NCI-H2171 treated with DMSO at 0.1 percent for 48 hours (cell line): ENCODE measurements around the gene CEBPA.
A peak's percentile ranks its signal among the peaks of the same experiment; 100 is the strongest.
"Not testable (repeated sequence)": the region's sequence is repeated elsewhere in the genome, so short reads cannot be mapped to it uniquely, and the experiment has no call there.

ENCODE experiments used
- DNase-seq: peaks from one replicate; lab custom pipeline; 2025; lab: John Stamatoyannopoulos, UW

Gene CEBPA

DNA sequence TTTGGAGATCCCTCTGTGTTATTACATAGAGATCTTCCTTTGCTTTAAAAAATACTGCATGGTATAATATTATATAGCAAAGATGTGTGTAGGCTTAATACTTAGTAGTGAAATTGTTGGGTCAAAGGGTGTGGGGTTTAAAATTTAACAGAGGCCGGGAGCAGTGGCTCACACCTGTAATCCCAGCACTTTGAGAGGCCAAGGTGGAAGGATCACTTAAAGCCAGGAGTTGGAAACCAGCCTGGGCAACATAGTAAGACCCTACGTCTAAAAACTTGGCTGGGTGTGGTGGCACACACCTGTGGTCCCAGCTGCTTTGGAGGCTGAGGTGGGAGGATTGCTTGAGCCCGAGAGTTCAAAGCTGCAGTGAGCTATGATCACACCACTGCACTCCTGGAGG lies 22.3 kb upstream of the CEBPA start:
- DNase-seq = no peak

DNA sequence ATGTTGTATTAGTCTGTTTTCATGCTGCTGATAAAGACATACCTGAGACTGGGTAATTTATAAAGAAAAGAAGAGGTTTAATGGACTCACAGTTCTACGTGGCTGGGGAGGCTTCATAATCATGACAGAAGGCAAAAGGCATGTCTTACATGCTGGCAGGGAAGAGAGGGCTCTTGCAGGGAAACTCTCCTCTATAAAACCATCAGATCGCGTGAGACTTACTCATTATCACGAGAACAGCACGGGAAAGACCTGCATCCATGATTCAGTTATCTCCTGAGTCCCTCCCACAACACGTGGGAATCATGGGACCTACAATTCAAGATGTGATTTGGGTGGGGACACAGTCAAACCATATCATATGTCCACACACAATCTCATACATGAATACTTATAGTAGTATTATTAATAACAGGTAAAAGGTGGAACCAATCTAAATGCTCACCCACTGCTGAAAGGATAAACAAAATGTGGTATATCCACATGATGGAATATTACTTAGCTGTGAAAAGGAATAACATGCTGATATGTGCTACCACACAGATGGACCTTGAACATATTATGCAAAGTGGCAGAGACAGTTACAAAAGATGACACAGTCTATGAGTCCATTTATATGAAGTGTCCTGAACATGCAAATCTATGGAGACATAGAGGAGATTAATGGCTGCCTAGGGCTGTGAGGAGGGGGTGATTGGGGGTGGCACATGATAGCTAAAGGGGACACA lies 20.9 kb upstream of the CEBPA start:
- DNase-seq = no peak

DNA sequence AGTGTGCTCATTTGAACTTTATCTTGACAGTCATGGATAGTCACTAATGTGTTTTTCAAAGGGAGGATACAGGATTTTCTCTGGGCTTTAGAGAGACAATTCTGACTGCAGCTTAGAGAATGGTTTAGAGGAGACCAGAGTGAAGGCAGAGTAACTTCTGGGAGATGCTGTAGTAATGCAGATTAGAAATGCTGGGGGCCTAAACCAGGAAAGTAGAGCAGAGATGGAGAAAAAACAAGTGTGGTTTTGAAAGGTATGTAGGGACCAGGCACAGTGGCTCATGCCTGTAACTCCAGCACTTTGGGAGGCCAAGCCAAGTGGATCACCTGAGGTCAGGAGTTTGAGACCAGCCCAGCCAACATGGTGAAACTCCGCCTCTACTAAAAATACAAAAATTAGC lies 18.3 kb upstream of the CEBPA start:
- DNase-seq = no peak

DNA sequence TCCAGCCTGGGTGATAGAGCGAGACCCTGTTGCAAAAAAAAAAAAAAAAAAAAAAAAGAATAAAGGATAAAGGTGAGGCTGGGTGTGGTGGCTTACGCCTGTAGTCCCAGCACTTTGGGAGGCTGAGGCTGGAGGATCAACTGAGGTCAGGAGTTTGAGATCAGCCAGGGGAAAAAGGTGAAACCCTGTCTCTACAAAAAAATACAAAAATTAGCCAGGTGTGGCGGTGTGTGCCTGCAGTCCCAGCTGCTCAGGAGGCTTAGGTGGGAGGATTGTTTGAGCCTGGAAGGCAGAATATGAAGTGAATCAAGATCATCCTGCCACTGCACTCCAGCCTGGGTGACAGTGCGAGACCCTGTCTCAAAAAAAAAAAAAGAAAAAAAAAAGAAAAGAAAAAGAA lies 15.7 kb upstream of the CEBPA start:
- not testable (repeated sequence) for DNase-seq

DNA sequence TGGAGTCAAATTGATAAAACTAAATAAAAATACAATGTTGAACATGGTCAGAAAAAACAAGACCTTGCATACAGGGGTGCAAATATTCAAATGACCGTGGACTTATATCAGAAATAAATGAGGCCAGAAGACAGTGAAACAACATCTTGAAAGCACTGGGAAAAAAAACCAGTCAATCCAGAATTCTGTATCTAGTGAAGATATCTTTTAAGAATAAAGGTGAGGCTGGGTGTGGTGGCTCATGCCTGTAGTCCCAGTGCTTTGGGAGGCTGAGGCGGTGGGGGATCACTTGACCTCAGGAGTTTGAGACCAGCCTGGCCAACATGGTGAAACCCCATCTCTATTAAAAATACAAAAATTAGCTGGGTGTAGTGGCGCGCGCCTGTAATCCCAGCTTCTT lies 15.2 kb upstream of the CEBPA start:
- no peak for DNase-seq

DNA sequence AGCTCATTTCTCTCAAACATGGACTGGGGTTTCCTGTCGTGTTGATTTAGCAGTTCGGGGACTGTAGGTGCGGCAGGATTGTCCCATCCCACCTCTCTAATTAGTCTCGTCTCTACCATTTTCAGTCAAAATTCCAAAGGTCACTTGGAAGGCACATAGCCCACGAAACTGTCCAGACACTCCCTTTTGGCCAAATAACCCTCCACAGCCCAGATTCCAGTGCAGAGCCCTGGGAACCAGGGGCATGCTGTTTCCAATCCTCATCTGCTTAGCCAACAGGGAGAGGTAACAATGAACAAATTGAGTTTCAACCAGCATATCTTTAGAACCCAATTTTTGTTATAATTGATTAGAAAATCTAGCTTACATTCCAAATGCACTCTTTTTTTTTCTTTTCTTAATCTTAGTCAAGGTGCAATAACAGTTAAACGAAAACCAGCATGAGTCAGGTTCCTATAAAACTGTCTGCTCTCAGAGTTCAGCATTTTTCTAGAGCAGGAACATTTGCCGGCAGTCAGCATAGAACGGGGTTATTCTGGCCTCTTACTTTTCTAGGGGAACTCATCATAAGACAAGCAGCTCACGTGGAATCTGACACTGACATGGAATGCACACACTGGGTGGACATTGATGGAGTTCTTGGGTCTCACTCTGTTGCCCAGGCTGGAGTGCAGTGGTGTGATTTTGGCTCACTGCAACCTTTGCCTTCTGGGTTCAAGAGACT lies 14.4 kb upstream of the CEBPA start:
- DNase-seq = no peak

DNA sequence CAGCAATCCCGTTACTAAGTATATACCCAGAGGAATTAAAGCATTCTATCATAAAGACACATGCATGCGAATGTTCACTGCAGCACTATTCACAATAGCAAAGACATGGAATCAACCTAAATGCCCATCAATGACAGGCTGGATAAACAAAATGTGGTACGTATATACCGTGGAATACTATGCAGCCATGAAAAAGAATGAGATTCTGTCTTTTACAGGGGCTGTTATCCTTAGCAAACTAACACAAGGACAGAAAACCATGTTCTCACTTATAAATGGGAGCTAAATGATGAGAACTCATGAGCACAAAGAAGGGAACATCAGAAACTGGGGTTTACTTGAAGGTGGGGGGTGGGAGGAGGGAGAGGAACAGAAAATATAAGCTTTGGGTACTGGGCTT lies 10.5 kb upstream of the CEBPA start:
- DNase-seq = not testable (repeated sequence)

DNA sequence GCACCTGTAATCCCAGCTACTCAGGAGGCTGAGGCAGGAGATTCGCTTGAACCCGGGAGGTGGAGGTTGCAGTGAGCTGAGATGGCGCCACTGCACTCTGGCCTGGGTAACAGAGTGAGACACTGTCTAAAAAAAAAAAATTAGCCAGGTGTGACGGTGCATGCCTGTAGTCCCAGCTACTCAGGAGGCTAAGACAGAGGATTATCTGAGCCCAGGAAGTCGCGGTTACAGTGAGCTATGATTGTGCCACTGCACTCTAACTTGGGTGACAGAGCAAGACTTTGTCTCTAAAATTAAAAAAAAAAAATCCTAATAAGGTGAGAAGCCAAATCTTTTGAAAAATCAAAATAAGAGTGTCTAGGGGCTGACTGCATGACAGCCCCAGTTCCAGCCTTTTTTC lies 9.7 kb upstream of the CEBPA start:
- DNase-seq = no peak

DNA sequence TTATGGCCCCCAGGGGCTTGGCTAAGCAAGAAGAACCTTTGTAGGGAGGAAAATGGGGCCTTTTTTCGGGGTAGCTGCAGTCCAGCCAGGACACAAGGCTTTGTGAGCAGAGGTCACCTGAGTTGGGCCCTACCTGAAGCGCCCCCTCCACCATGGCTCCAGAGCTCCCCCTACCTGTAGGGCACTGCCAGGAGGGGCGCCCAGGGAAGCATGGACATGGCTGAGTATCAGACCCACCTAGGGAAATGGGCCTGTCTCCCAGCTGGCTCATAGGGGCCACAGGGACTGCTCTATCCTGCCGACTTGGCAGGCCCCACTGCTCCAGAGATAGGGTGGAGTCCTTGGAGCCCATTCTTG lies 9.0 kb upstream of the CEBPA start:
- DNase-seq = no peak

DNA sequence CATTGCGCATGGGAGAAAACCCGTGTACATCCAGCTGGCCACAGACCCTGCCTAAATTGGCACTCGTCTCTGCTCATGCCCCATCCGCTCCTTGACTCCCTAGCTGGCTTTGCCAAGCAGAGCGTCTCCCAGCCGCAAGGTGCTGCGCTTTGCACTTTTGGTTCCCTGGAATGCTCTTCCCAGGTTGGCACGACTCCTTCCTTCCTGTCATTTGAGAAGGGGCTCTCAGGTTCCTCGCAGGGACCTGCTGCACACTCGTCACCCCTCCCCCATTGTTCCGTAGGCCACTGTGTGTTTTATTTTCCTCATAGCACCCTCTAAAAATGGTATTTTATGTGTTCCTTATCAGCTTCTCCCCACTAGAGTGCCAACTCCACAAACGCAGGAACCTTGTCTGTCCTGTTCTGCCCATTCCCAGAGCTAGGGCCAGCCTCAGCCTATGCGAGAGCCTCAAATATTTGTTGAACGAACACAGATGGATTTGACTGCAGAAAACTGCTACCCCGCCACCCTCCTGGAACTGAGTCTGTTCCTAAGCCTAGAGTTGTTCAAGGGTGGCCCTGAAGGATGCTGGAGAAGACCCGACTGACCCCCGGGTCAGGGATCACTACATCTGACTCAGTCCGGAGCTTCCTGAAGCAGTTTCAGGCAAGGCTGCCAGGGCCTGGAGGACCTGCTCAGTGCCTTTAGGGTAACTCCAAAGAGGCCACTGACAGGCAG lies 8.4 kb upstream of the CEBPA start:
- DNase-seq = peak; percentile 80

DNA sequence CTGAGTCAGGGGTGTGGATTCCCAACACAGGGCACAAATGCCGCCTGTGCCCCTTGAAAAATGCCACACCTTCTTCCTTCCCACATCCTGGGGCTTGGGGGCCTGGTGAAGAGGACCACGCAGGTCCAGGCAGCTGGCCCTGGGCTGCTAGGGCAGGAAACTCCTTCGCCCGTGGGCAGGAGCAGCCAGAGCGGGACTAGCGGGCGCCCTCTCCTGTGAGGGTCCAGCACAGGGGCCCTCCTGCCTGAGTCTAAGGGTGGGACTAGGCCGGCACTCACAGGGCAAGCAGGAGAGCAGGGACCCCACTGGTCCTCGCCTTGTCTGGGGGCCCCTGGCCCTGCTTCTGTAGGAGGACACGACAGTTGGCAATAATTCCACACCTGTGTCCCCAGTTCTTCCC lies 7.5 kb upstream of the CEBPA start:
- no peak for DNase-seq

DNA sequence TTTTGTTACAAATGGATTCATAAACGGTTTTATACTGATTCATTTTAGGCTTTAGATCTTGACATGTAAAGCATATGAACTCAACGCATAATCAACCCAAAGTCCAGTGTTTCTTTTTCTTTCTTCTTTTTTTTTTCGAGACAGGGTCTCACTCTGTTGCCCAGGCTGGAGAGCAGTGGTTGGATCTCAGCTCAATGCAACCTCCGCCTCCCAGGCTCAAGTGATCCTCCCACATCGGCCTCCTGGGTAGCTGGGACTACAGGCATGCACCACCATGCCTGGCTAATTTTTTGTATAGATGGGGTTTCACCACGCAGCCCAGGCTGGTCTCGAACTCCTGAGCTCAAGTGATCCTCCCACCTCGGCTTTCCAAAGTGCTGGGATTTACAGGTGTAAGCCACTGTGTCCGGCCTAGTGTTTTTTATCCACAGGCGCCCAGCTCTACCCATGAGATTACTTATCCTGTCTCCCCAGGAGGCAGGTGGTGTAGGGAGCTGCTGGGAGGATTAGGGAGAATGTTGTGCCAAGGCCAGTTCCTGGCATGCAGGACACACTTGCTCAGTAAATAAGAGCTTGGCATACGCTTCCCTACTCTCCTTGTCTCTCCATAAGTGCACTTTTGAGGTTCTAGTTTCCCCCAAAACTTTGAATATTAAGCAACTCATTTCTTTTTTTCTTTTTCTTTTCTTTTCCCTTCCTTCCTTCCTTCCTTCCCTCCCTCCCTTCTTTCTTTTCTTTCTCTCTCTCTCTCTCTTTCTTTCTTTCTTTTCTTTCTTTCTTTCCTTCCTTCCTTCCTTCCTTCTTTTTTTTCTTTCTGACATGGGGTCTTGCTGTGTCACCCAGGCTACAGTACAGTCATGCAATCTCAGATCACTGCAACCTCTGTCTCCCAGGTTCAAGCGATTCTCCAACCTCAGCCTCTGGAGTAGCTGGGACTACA lies 4.8 kb upstream of the CEBPA start:
- DNase-seq = no peak

DNA sequence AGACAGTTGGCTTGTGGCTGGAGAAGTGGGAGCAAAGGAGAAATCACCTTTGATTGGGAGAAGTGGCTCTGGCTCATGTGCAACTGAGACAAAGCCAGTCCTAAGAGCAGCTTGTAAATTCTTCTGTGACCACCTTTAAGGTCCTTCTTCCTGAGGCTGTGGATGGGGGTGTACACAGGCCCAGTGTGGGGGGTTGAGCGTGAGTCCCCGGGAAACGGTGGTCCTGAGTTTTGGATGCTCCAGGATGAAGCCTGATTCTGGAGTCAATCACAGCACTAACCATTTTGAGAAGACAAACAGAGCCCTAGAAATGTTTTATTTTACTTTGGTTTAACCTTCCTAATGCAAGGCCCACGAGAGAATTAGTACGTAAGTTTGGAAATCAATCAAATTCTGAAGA lies 3.9 kb upstream of the CEBPA start:
- DNase-seq = no peak

DNA sequence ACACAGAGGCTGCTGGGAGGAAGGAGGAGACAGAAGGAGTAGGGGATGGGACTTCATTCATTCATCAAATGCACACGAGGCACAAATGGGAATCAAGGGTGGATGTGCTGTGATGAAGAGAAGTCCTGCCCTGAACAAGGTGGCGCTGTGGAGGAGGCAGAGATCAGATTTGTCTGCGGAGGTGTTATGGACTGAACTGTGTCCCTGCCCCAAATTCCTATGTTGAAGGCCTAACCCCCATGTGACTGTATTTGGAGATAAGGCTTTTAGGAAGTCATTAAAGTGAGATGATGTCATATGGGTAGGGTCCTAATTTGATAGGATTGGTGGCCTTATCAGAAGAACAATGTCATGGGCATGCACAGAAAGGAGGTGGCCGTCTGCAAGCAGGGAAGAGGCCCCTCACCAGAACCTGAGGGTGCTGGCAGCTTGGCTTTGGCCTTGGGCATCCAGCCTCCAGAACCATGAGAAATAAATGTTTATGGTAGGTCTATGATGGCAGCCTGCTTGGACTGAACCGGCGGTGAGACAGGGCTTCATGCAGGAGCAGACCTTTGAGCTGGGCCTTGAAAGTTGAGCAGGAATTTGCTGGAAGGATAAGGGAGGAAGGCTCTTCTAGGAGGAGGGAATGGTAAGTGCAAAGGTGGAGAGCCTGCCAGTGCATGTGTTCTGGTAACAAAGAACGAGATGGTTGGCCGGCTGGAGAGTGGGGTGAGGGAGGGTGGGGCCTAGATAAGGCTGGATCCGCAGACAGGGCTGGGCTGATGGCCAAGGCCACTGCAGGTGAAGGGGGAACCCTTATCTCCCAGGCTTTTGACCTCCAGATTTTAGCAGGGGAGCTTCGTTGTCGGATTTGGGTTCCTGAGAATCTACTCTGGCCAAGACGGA lies 2.7 kb upstream of the CEBPA start:
- DNase-seq = no peak

DNA sequence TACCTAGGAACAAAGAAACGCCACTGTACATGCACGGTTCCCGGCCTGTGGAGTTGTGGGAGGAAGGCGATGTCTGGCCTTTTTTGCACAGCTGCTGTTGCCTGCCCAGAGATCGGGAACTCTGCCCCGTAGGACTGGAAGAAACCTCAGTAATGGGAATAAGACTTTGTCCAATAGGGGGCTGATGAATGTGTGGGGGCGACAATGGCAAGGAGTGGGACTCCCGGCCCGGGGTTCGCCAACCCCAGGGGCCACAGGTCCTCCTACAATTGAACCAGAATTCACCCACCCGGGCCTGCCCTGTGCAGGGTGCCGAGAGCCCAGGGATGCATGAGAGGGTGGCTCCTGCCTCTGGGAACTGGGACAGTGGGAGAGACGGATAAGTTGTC lies 2.0 kb upstream of the CEBPA start:
- no peak for DNase-seq

DNA sequence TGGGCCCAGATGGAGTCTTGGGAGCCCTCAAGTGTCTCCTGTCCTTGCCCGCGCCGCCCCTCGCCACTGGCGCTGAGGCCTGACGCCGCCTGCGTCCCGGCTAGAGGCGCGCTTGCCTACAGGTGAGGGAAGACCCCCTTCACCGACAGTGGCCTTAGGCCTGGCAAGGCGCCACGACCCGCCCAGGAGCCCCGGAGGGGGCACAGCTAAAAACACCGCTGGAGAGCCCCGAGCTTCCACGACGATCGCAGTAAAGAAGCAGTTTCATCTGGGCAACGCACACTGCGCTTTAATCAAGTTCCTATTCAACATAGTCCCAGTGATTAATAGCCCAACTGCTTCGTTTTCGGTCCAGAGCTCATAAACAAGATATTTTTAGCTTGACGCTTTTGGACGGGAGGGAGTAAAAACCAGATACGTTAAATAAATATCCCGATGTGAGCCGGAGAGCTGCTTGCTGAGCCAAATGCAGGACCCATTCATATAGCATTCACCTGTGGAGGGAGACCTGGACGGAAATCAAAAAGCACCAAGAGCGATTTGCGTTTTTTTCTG lies 1.5 kb upstream of the CEBPA start:
- no peak for DNase-seq

DNA sequence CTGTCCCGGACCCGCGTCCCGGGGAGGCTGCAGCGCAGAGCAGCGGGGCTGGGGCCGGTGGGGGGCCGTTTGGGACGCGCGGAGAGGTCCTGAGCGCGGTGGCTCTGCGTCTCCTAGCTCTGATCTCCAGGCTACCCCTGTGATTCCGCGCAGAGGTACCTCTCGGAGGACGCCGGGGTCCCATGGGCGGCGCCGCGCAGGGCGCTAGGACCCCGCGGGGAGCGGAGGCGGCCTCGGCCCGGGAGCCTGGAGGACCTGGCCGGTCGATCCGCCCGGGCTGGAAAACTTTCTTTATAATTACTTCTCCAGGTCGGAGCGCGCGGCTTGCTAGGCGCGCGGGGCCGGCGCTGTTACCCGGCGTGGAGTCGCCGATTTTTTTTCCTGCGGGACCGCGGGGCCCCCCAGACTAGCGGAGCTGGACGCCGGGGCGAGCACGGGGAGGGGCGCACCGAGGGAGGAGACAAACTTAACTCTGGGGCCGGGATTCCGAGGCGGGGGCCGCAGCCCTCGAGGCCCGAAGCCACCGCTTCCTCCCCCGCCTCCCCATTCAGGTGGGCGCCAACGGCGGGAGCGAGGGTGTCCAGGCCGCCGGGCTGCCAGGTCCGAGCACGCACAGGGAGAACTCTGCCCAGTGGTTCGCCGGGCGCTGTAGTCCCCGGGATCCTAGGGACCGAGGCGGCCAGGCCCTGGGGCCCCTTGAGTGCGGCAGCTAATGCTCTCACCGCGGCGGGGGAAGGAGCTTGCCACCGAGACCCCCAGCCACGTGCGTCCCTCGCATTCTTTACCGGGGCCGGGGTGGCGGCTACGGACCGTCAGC lies 848 bp upstream of the CEBPA start:
- DNase-seq = peak; percentile 48

DNA sequence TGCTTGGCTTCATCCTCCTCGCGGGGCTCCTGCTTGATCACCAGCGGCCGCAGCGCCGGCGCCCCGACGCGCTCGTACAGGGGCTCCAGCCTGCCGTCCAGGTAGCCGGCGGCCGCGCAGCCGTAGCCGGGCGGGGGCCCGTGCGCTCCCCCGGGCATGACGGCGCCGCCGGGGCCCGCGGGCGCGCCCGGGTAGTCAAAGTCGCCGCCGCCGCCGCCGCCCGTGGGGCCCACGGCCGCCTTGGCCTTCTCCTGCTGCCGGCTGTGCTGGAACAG lies 497 bp downstream of the CEBPA start:
- DNase-seq = no peak

DNA sequence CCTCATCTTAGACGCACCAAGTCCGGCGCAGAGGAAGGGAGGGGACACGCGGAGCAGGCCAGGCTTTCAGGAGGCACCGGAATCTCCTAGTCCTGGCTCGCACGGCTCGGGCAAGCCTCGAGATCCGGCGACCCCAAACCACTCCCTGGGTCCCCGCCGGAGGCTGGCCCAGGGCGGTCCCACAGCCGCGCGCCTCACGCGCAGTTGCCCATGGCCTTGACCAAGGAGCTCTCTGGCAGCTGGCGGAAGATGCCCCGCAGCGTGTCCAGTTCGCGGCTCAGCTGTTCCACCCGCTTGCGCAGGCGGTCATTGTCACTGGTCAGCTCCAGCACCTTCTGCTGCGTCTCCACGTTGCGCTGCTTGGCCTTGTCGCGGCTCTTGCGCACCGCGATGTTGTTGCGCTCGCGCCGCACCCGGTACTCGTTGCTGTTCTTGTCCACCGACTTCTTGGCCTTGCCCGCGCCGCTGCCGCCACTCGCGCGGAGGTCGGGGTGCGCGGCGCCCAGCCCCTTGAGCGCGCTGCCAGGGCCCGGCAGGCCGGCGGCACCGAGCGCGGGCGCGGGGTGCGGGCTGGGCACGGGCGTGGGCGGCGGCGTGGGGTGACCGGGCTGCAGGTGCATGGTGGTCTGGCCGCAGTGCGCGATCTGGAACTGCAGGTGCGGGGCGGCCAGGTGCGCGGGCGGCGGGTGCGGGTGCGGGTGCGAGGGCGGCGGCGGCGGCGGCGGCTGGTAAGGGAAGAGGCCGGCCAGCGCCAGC lies 1.0 kb downstream of the CEBPA start:
- DNase-seq = no peak

DNA sequence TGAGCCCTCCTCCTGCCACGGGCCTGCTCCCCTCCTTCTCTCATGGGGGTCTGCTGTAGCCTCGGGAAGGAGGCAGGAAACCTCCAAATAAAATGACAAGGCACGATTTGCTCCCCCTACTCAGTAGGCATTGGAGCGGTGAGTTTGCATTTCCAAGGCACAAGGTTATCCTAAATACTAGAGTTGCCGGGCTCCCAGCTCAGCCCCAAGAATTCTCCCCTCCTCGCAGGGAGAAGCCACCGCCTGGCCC lies 1.5 kb downstream of the CEBPA start:
- no peak for DNase-seq
